ENCODE data around the gene NRG2. TPM values are rescaled to one million over a fixed set of nuclear protein-coding genes. Genes with fewer than 3 reads are reported as not detected.

The NRG2 gene
- polyA plus RNA-seq, 3 donors, result 0.01 TPM; not detected in 2

- Histone ChIP-seq H3K27ac (ENCODE audit: low read depth in 1 of 2, low read length in 2 of 2) (no peak overlapping the region), H2AFZ (ENCODE audit: insufficient read depth, low read depth, low read length, poor library complexity, severe bottlenecking) (no peak overlapping the region), H3K4me2 (replicated peaks; ENCODE audit: extremely low read depth, low read length, poor library complexity, severe bottlenecking) (no peak overlapping the region), H3K9me3 (replicated peaks in 1 of 2; ENCODE audit: control insufficient read depth in 1 of 2, insufficient read depth in 1 of 2, low read length in 2 of 2) (no peaks in the 10 kb centered on the region), H3K4me3 (replicated peaks in 1 of 3; ENCODE audit: low read depth in 2 of 3, low read length in 3 of 3) (no peak overlapping the region), H3K36me3 (replicated peaks in 1 of 2; ENCODE audit: control insufficient read depth in 1 of 2, insufficient read depth in 2 of 2, low read length in 2 of 2) (no peaks in the 10 kb centered on the region), H3K79me2 (ENCODE audit: insufficient read depth, low read length) (no peaks in the 10 kb centered on the region), H3K4me1 (ENCODE audit: control insufficient read depth in 1 of 2, insufficient read depth in 2 of 2, low read length in 2 of 2) (no peaks in the 10 kb centered on the region), H3K27me3 (ENCODE audit: control insufficient read depth in 2 of 2, insufficient read depth in 2 of 2, low read length in 2 of 2) (peaks cover 40 to 50% of the 10 kb centered on the region in 2 donors), H4K20me1 (ENCODE audit: insufficient read depth, low read length) (no peaks in the 10 kb centered on the region), H3K9ac (ENCODE audit: insufficient read depth, low read length, poor library complexity, severe bottlenecking) (no peak overlapping the region)
- TF ChIP-seq CTCF (IDR thresholded peaks at IDR 0.05), result no peak
- Mint-ChIP-seq H3K9me3 (no peaks in the 10 kb centered on the region), H3K4me1 (no peaks in the 10 kb centered on the region), H3K27ac (no peak overlapping the region), H3K27me3 (ENCODE audit: low read depth in 3 of 3) (peaks cover 26 to 57% (median 34%) of the 10 kb centered on the region in 3 donors), H3K4me3 (peak overlapping the region in 1 of 2 donors; percentile 11), H3K36me3 (no peaks in the 10 kb centered on the region)
- DNase-seq, result no peak
- no CpG with 5 or more reads among the region's 1 CpG for WGBS (ENCODE audit: insufficient coverage)
- intact Hi-C loops (cut with micrococcal nuclease), result no loop called here
These were observed 39.6 kb downstream of the NRG2 start for GRCh38 chr5:140003519-140003918.

- Histone ChIP-seq H3K27ac (ENCODE audit: low read depth in 1 of 2, low read length in 2 of 2) (no peak overlapping the region), H3K4me1 (ENCODE audit: control insufficient read depth in 1 of 2, insufficient read depth in 2 of 2, low read length in 2 of 2) (no peaks in the 10 kb centered on the region), H4K20me1 (ENCODE audit: insufficient read depth, low read length) (no peaks in the 10 kb centered on the region), H2AFZ (ENCODE audit: insufficient read depth, low read depth, low read length, poor library complexity, severe bottlenecking) (no peak overlapping the region), H3K9me3 (replicated peaks in 1 of 2; ENCODE audit: control insufficient read depth in 1 of 2, insufficient read depth in 1 of 2, low read length in 2 of 2) (no peaks in the 10 kb centered on the region), H3K36me3 (replicated peaks in 1 of 2; ENCODE audit: control insufficient read depth in 1 of 2, insufficient read depth in 2 of 2, low read length in 2 of 2) (no peaks in the 10 kb centered on the region), H3K27me3 (ENCODE audit: control insufficient read depth in 2 of 2, insufficient read depth in 2 of 2, low read length in 2 of 2) (peaks cover 27 to 31% of the 10 kb centered on the region in 2 donors), H3K79me2 (ENCODE audit: insufficient read depth, low read length) (no peaks in the 10 kb centered on the region), H3K4me3 (replicated peaks in 1 of 3; ENCODE audit: low read depth in 2 of 3, low read length in 3 of 3) (no peak overlapping the region), H3K9ac (ENCODE audit: insufficient read depth, low read length, poor library complexity, severe bottlenecking) (no peak overlapping the region), H3K4me2 (replicated peaks; ENCODE audit: extremely low read depth, low read length, poor library complexity, severe bottlenecking) (no peak overlapping the region)
- Mint-ChIP-seq H3K27ac (no peak overlapping the region), H3K4me3 (no peak overlapping the region), H3K36me3 (no peaks in the 10 kb centered on the region), H3K9me3 (no peaks in the 10 kb centered on the region), H3K4me1 (no peaks in the 10 kb centered on the region), H3K27me3 (ENCODE audit: low read depth in 3 of 3) (peaks cover 30 to 46% (median 32%) of the 10 kb centered on the region in 3 donors)
- no peak for TF ChIP-seq CTCF (IDR thresholded peaks at IDR 0.05)
- no peak for DNase-seq
- intact Hi-C loops (cut with micrococcal nuclease), result no loop called here
- 87% methylated on average over 6 of the region's 10 CpGs for WGBS (ENCODE audit: insufficient coverage)
These were observed 42.8 kb downstream of the NRG2 start for GRCh38 chr5:140000332-140000731.
